SK-N-MC (cell line): Measurements from ENCODE around the gene ADAMTS18.

Experiments used
- DNase-seq: peaks from one replicate; pipeline ENCODE4 v3.0.0-alpha.2; 2011; ENCODE audit warnings: low read depth, low spot score
- H3K27ac ChIP-seq: fragments of 200-600 bp; sonication (generic); 2 replicates; pipeline ENCODE4 v1.5.1; 2016; ENCODE audit warnings: mixed run types
- H3K36me3 ChIP-seq: fragments of 200-600 bp; sonication (generic); 2 replicates; pipeline ENCODE4 v1.6.1; 2017; ENCODE audit warnings: antibody characterized with exemption, low read length, mixed read lengths; ENCODE audit not compliant: insufficient read depth
- H3K4me3 ChIP-seq: fragments of 200-600 bp; sonication (generic); 2 replicates; pipeline ENCODE4 v1.5.1; 2016
- H3K9ac ChIP-seq: fragments of 200-600 bp; sonication (generic); 2 replicates; pipeline ENCODE4 v1.8.0; 2017; ENCODE audit warnings: mixed run types, mixed read lengths; ENCODE audit not compliant: insufficient read length
- H3K9me3 ChIP-seq: fragments of 200-600 bp; sonication (generic); 2 replicates; pipeline ENCODE4 v1.6.1; 2017; ENCODE audit warnings: low read depth, mild to moderate bottlenecking, antibody characterized with exemption, low read length, moderate library complexity, mixed read lengths
- EZH2 ChIP-seq: fragments of 200-600 bp; sonication (generic); IDR thresholded peaks from one replicate; pipeline ENCODE4 v1.6.1; 2017; ENCODE audit warnings: antibody characterized with exemption
- FOXP2 ChIP-seq: optimal IDR thresholded peaks from 2 replicates; pipeline ENCODE3; 2011; ENCODE audit warnings: mild to moderate bottlenecking, moderate library complexity; ENCODE audit not compliant: insufficient read depth; ENCODE audit errors: extremely low read length, control extremely low read depth
- POLR2AphosphoS5 ChIP-seq: IDR thresholded peaks from 2 replicates; pipeline ENCODE4 v1.6.1; 2012; ENCODE audit warnings: mild to moderate bottlenecking, low read depth, low read length, borderline replicate concordance

Gene ADAMTS18

GRCh38 chr16:77317059-77317458 is 117.8 kb downstream of the ADAMTS18 start:
- Histone ChIP-seq H3K27ac (no peak overlapping the region), H3K9ac (no peak overlapping the region), H3K9me3 (no peaks in the 10 kb centered on the region), H3K4me3 (no peak overlapping the region), H3K36me3 (no peaks in the 10 kb centered on the region)
- DNase-seq = no peak
- TF ChIP-seq POLR2AphosphoS5 (no peak), EZH2 (no peak), FOXP2 (no peak)

DNA sequence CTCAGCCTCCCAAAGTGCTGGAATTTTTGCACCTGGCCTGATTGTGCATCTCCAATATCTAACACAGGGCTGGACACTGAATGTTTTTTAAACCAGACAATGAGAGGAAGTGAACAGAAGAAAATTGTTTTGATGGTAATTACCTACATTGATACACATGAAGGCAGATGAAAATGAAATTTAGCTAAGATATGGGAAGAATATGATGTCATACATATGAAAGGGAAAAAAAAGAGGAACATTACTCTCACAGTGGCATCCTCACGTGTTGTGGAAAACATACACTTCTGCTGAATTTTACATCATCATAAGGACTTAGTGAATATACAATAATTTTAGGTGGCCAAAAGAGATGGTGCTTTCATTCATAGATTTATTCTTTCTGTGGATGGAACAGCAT is 124.0 kb downstream of the ADAMTS18 start:
- no peaks in the 10 kb centered on the region for H3K9me3 ChIP-seq
- H3K4me3 ChIP-seq = no peak overlapping the region
- TF ChIP-seq POLR2AphosphoS5 = no peak
- no peak for TF ChIP-seq FOXP2
- no peak for TF ChIP-seq EZH2
- no peak overlapping the region for H3K9ac ChIP-seq
- H3K27ac ChIP-seq = no peak overlapping the region
- DNase-seq = no peak
- H3K36me3 ChIP-seq = no peaks in the 10 kb centered on the region

DNA sequence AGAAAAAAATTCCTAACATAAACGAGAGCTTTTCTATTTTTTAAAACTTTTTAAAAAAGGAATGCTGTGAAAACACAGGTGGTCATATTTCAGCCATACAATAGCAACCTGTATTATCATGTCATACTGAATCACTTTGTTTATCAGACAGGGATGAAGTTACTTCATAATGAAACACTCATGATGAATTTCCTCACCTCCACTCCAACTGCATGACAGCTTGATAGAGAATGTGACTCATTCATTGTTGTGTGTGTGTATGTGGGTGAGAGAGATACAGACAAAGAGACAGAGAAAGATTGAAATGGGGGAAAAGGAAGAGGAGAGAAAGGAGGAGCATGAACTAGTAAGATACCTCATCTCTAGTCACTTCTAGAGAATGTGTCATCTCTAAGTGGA is 126.7 kb downstream of the ADAMTS18 start:
- DNase-seq = no peak
- Histone ChIP-seq H3K9me3 (no peaks in the 10 kb centered on the region), H3K4me3 (no peak overlapping the region), H3K27ac (no peak overlapping the region), H3K36me3 (no peaks in the 10 kb centered on the region), H3K9ac (no peak overlapping the region)
- no peak for TF ChIP-seq EZH2
- no peak for TF ChIP-seq FOXP2
- no peak for TF ChIP-seq POLR2AphosphoS5

DNA sequence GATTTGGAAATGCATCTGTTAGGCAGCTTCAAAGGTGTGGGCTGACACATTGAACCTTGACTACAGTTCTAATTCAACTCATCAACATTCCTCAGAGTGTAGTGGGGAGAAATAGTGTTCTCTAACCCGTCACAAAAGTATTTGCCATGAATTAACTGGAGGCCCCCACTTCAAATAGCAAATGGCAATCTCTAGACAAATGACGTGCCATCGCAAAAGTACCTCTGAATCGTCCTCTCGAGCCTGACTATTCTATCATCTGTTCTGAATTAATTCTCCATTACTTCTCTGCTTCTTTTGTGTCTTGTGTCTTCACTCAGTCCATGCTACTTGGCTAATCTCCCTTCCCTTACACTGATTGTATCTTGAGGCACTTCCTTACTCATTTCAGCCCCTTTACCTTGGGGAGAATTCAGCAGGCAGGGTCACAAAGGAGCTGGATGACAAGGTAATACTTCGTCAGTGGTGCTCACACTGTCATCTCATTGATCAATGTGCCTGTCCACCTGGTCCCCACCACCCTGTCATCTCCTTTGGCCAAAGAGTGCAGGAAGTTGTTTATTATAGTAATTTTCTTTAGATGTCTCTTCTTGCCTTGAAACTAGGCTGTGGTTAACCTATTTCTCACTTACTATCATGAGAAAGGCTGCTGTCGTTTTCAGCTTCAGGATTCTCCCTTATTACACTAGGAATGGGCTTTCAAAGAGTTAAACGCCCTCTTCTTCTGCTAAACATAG is 127.2 kb downstream of the ADAMTS18 start:
- TF ChIP-seq EZH2 (no peak), POLR2AphosphoS5 (no peak), FOXP2 (no peak)
- no peak overlapping the region for H3K9ac ChIP-seq
- H3K27ac ChIP-seq = no peak overlapping the region
- DNase-seq = no peak
- H3K36me3 ChIP-seq = no peaks in the 10 kb centered on the region
- no peaks in the 10 kb centered on the region for H3K9me3 ChIP-seq
- H3K4me3 ChIP-seq = no peak overlapping the region

- no peak for DNase-seq
- no peaks in the 10 kb centered on the region for H3K9me3 ChIP-seq
- no peak overlapping the region for H3K27ac ChIP-seq
- H3K4me3 ChIP-seq = no peak overlapping the region
- H3K36me3 ChIP-seq = no peaks in the 10 kb centered on the region
- H3K9ac ChIP-seq = no peak overlapping the region
- TF ChIP-seq POLR2AphosphoS5 (no peak), EZH2 (no peak), FOXP2 (no peak)
These were observed 128.8 kb downstream of the ADAMTS18 start for GRCh38 chr16:77306075-77306474.

- H3K4me3 ChIP-seq = no peak overlapping the region
- H3K9ac ChIP-seq = no peak overlapping the region
- TF ChIP-seq POLR2AphosphoS5 (no peak), FOXP2 (no peak)
- no peaks in the 10 kb centered on the region for H3K36me3 ChIP-seq
- DNase-seq = no peak
- H3K9me3 ChIP-seq = no peaks in the 10 kb centered on the region
- H3K27ac ChIP-seq = no peak overlapping the region
These were observed 130.0 kb downstream of the ADAMTS18 start for GRCh38 chr16:77304877-77305276.

GRCh38 chr16:77304134-77304533 is 130.7 kb downstream of the ADAMTS18 start:
- no peak for DNase-seq
- H3K36me3 ChIP-seq = no peaks in the 10 kb centered on the region
- no peak overlapping the region for H3K4me3 ChIP-seq
- H3K27ac ChIP-seq = no peak overlapping the region
- no peak for TF ChIP-seq EZH2
- TF ChIP-seq POLR2AphosphoS5 = no peak
- TF ChIP-seq FOXP2 = no peak
- no peak overlapping the region for H3K9ac ChIP-seq
- H3K9me3 ChIP-seq = no peaks in the 10 kb centered on the region

- Histone ChIP-seq H3K9ac (no peak overlapping the region), H3K4me3 (no peak overlapping the region), H3K36me3 (no peaks in the 10 kb centered on the region), H3K9me3 (no peaks in the 10 kb centered on the region), H3K27ac (no peak overlapping the region)
- TF ChIP-seq FOXP2 (no peak), EZH2 (no peak), POLR2AphosphoS5 (no peak)
- DNase-seq = no peak
These were observed 132.2 kb downstream of the ADAMTS18 start for GRCh38 chr16:77302674-77303073.

DNA sequence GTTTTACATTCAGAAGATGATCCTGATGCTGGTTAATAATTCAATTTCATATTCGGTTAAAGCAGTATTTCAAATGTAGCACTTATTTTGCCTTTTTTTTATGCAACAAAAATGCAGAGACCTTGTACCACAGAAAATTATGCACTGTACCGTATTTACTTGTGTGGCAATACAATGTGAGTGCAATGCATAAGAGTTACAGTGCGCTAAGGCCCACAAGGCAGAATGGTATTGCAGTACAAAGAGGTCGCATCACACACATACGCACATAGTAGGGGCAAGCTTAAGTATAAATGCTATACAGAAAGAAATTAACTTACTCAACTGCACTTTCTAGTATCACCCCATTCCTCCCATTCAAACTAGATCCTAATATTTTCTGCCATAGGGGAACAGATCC is 132.6 kb downstream of the ADAMTS18 start:
- no peak for TF ChIP-seq FOXP2
- TF ChIP-seq EZH2 = no peak
- TF ChIP-seq POLR2AphosphoS5 = no peak

More for the DNA sequence above, 132.6 kb downstream of the ADAMTS18 start:
- Histone ChIP-seq H3K9ac (no peak overlapping the region), H3K9me3 (no peaks in the 10 kb centered on the region), H3K27ac (no peak overlapping the region), H3K36me3 (no peaks in the 10 kb centered on the region), H3K4me3 (no peak overlapping the region)
- no peak for DNase-seq
